ENCODE measurements around the gene SLC4A8. TPM values are rescaled to one million over a fixed set of nuclear protein-coding genes. Genes with fewer than 3 reads are reported as not detected.

Gene SLC4A8
- total RNA-seq, 1 experiment from 2014 or later = 4.2 TPM

GRCh38 chr12:51538599-51538998 is 114.0 kb downstream of the SLC4A8 start:
- no peak overlapping the region for H3K9ac ChIP-seq (ENCODE audit: low read length)
- no peak overlapping the region for H3K27ac ChIP-seq (ENCODE audit: low read length)
- H3K4me3 ChIP-seq (ENCODE audit: low read length) = no peak overlapping the region
- no peaks in the 10 kb centered on the region for H3K36me3 ChIP-seq (ENCODE audit: low read depth, low read length)
- no TSS peak for BruUV-seq (replicated peaks)
- no peaks in the 10 kb centered on the region for H4K20me1 ChIP-seq (ENCODE audit: low read length)
- ATAC-seq (no peak), DNase-seq (no peak)
- H3K9me3 ChIP-seq (ENCODE audit: low read length) = no peaks in the 10 kb centered on the region
- no peak overlapping the region for H3K4me2 ChIP-seq (ENCODE audit: low read length)
- peaks cover 11% of the 10 kb centered on the region for H3K4me1 ChIP-seq (ENCODE audit: insufficient read depth, low read length)
- ChIA-PET POLR2A (ENCODE audit: unreplicated experiment) (no interaction called here), CTCF (no interaction called here)
- H3K9me2 ChIP-seq (replicated peaks; ENCODE audit: low read length) = no peaks in the 10 kb centered on the region
- no peaks in the 10 kb centered on the region for H3F3A ChIP-seq (ENCODE audit: low read length, unreplicated experiment)
- H3K79me2 ChIP-seq (ENCODE audit: low read length) = no peaks in the 10 kb centered on the region
- no peaks in the 10 kb centered on the region for H3K27me3 ChIP-seq (ENCODE audit: low read length)
- no peak overlapping the region for H2AFZ ChIP-seq (ENCODE audit: low read length)
- intact Hi-C loops (cut with micrococcal nuclease) = no loop called here
- TF ChIP-seq EZH2 (IDR thresholded peaks at IDR 0.05; ENCODE audit: low read length, unreplicated experiment) (no peak), EZH2phosphoT487 (IDR thresholded peaks at IDR 0.05; ENCODE audit: borderline replicate concordance, low read length) (no peak)
- TF ChIP-seq, protein P1, sequence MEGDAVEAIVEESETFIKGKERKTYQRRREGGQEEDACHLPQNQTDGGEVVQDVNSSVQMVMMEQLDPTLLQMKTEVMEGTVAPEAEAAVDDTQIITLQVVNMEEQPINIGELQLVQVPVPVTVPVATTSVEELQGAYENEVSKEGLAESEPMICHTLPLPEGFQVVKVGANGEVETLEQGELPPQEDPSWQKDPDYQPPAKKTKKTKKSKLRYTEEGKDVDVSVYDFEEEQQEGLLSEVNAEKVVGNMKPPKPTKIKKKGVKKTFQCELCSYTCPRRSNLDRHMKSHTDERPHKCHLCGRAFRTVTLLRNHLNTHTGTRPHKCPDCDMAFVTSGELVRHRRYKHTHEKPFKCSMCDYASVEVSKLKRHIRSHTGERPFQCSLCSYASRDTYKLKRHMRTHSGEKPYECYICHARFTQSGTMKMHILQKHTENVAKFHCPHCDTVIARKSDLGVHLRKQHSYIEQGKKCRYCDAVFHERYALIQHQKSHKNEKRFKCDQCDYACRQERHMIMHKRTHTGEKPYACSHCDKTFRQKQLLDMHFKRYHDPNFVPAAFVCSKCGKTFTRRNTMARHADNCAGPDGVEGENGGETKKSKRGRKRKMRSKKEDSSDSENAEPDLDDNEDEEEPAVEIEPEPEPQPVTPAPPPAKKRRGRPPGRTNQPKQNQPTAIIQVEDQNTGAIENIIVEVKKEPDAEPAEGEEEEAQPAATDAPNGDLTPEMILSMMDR (conservative IDR thresholded peaks at IDR 0.05; ENCODE audit: low read depth, low read length) = no peak

GRCh38 chr12:51540996-51541395 is 116.4 kb downstream of the SLC4A8 start:
- no TSS peak for BruUV-seq (replicated peaks)
- Histone ChIP-seq H3F3A (ENCODE audit: low read length, unreplicated experiment) (no peaks in the 10 kb centered on the region), H3K4me1 (ENCODE audit: insufficient read depth, low read length) (no peaks in the 10 kb centered on the region), H4K20me1 (ENCODE audit: low read length) (no peaks in the 10 kb centered on the region), H3K9me2 (replicated peaks; ENCODE audit: low read length) (no peaks in the 10 kb centered on the region), H3K4me3 (ENCODE audit: low read length) (no peak overlapping the region), H3K4me2 (ENCODE audit: low read length) (no peak overlapping the region), H3K79me2 (ENCODE audit: low read length) (no peaks in the 10 kb centered on the region), H3K36me3 (ENCODE audit: low read depth, low read length) (no peaks in the 10 kb centered on the region), H3K27me3 (ENCODE audit: low read length) (no peaks in the 10 kb centered on the region), H3K9ac (ENCODE audit: low read length) (no peak overlapping the region), H3K9me3 (ENCODE audit: low read length) (no peaks in the 10 kb centered on the region), H2AFZ (ENCODE audit: low read length) (no peak overlapping the region), H3K27ac (ENCODE audit: low read length) (no peak overlapping the region)
- TF ChIP-seq EZH2 (IDR thresholded peaks at IDR 0.05; ENCODE audit: low read length, unreplicated experiment) = no peak
- TF ChIP-seq, protein P1 (conservative IDR thresholded peaks at IDR 0.05; ENCODE audit: low read depth, low read length) = no peak
- no peak for TF ChIP-seq EZH2phosphoT487 (IDR thresholded peaks at IDR 0.05; ENCODE audit: borderline replicate concordance, low read length)
- CTCF ChIA-PET = no interaction called here
- intact Hi-C loops (cut with micrococcal nuclease) = no loop called here
- POLR2A ChIA-PET (ENCODE audit: unreplicated experiment) = no interaction called here
- DNase-seq (no peak), ATAC-seq (no peak)

DNA sequence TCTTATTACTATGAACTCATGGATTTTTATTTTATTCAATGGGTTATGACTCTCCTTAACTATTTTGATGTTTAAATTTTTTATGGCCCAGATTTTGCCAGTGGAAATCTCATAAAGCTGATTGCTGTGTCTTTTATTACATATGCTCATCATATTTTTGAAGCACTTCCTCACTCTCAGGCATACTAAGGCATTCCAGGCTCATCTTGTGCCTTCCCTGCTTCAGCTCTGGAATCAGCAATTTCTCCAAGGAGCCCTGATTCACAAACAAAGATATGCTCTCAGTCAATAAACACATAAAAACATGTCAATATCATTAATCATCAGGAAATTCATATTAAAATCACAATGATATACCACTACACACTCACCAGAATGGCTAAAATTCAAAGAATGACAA is 121.5 kb downstream of the SLC4A8 start:
- peak; percentile 90 for ATAC-seq
- Histone ChIP-seq H3K36me3 (ENCODE audit: low read depth, low read length) (no peaks in the 10 kb centered on the region), H3K4me3 (ENCODE audit: low read length) (no peak overlapping the region), H3K4me1 (ENCODE audit: insufficient read depth, low read length) (no peaks in the 10 kb centered on the region), H3K9me3 (ENCODE audit: low read length) (no peaks in the 10 kb centered on the region), H3K79me2 (ENCODE audit: low read length) (no peaks in the 10 kb centered on the region), H3K27me3 (ENCODE audit: low read length) (no peaks in the 10 kb centered on the region), H3K9ac (ENCODE audit: low read length) (no peak overlapping the region), H3K4me2 (ENCODE audit: low read length) (no peak overlapping the region), H4K20me1 (ENCODE audit: low read length) (no peaks in the 10 kb centered on the region), H3K27ac (ENCODE audit: low read length) (no peak overlapping the region), H3F3A (ENCODE audit: low read length, unreplicated experiment) (no peaks in the 10 kb centered on the region), H3K9me2 (replicated peaks; ENCODE audit: low read length) (no peaks in the 10 kb centered on the region), H2AFZ (ENCODE audit: low read length) (no peak overlapping the region)
- intact Hi-C loops (cut with micrococcal nuclease) = loop anchor here (2.0 kb wide), 1 partner anchor 133 kb away; no protein-coding TSS in a partner anchor
- no TSS peak for BruUV-seq (replicated peaks)
- peak; percentile 36 for DNase-seq
- POLR2A ChIA-PET (ENCODE audit: unreplicated experiment) = interaction anchor here (0.6 to 0.7 kb wide), 2 partner anchors 15 to 44 kb away, joined by 3 to 5 read pairs; no protein-coding TSS in a partner anchor
- CTCF ChIA-PET = no interaction called here
- TF ChIP-seq, protein P1 (conservative IDR thresholded peaks at IDR 0.05; ENCODE audit: low read depth, low read length) = no peak
- no peak for TF ChIP-seq EZH2phosphoT487 (IDR thresholded peaks at IDR 0.05; ENCODE audit: borderline replicate concordance, low read length)
- no peak for TF ChIP-seq EZH2 (IDR thresholded peaks at IDR 0.05; ENCODE audit: low read length, unreplicated experiment)
